Prostate gland (tissue), 2 donors: ENCODE results near the gene TBCE.

Source experiments
- CTCF ChIP-seq, 4 experiments: fragments of 200-600 bp in 2 of 4; fragments of 450-650 bp in 2 of 4; sonication (generic) in 2 of 4; IDR thresholded peaks; 1 replicate in 3 of 4; 2 replicates in 1 of 4; pipeline ENCODE4 v1.5.1; 2016 to 2019; ENCODE audit warnings: antibody characterized with exemption in 4 of 4, mild to moderate bottlenecking in 2 of 4, moderate library complexity in 2 of 4
- POLR2A ChIP-seq: fragments of 450-650 bp; IDR thresholded peaks from one replicate; pipeline ENCODE4 v1.6.1; 2016; ENCODE audit warnings: antibody characterized with exemption, mild to moderate bottlenecking

- no peak for TF ChIP-seq CTCF (IDR thresholded peaks at IDR 0.05)
- no peak for TF ChIP-seq POLR2A
These were observed 103.7 kb downstream of the TBCE start for GRCh38 chr1:235470741-235471439.
